Right lobe of liver (tissue), 6 donors: ENCODE data around the gene EDEM3. TPM values are rescaled to one million over a fixed set of nuclear protein-coding genes. Genes with fewer than 3 reads are reported as not detected.

ENCODE experiments used
- ATAC-seq, 4 donors: fragments of 200-7000 bp; cut with Tn5 transposase; one replicate each; pipeline ENCODE4 v1.9.1; 2020; ENCODE audit warnings: mild to moderate bottlenecking in 4 of 4, moderate library complexity in 4 of 4
- DNase-seq, 3 donors: peaks; one replicate each; pipeline ENCODE4 v3.0.0-alpha.2; 2020
- H3K27ac ChIP-seq, 3 donors: fragments of 200-600 bp; one replicate each; pipeline ENCODE4 v1.8.0; 2022
- H3K27me3 ChIP-seq, 2 donors: fragments of 200-600 bp; one replicate each; pipeline ENCODE4 v1.8.0; 2022
- H3K36me3 ChIP-seq, 4 donors: fragments of 200-600 bp; sonication (generic) in 1 of 4; one replicate each; pipeline versions ENCODE4 v1.5.1 to v1.8.0; 2017 to 2022; ENCODE audit warnings: control low read depth in 1 of 4
- H3K4me1 ChIP-seq, 4 donors: fragments of 200-600 bp; sonication (generic) in 1 of 4; one replicate each; pipeline versions ENCODE4 v1.5.1 to v1.8.0; 2017 to 2022; ENCODE audit warnings: control low read depth in 1 of 4
- H3K4me3 ChIP-seq, 3 donors: fragments of 200-600 bp; one replicate each; pipeline ENCODE4 v1.8.0; 2022
- H3K9me3 ChIP-seq, 4 donors: fragments of 200-600 bp; sonication (generic) in 1 of 4; one replicate each; pipeline versions ENCODE4 v1.5.1 to v1.8.0; 2017 to 2022; ENCODE audit warnings: control low read depth in 1 of 4
- CTCF ChIP-seq, 4 donors: fragments of 200-600 bp in 3 of 4; fragments of 450-650 bp in 1 of 4; IDR thresholded peaks; one replicate each; pipeline versions ENCODE4 v1.5.1 to v1.8.0; 2016 to 2022; ENCODE audit warnings: antibody characterized with exemption in 4 of 4, mild to moderate bottlenecking in 2 of 4
- POLR2A ChIP-seq: fragments of 450-650 bp; IDR thresholded peaks from one replicate; pipeline ENCODE4 v1.6.1; 2017; ENCODE audit warnings: antibody characterized with exemption, mild to moderate bottlenecking
- WGBS: methylation state at CpG from one replicate; pipeline ENCODE4 v1.1.6; 2018; ENCODE audit warnings: low coverage, low lambda C conversion rate; ENCODE audit not compliant: insufficient coverage; ENCODE audit errors: missing lambda C conversion rate; 5-methylcytosine and 5-hydroxymethylcytosine counted together
- intact Hi-C, 2 donors: fragments of 100-400 bp; cut with DNase I; formaldehyde crosslinking; loops; one replicate each; pipeline versions ENCODE4 v1.11.2 to v1.14.1; 2022
- total RNA-seq, 6 experiments: library from RNA; depleted of rRNA in 2 of 6; stranded (reverse); fragments of >200 nt in 2 of 6; fragmentation: NEBNext Ultra II Directional in 3 of 6; extraction: Animal tissue kit (Norgen Biotek cat#: 25700) in 3 of 6; gene quantifications; one replicate each; pipeline versions ENCODE4 v1.1.0 to v1.2.4, GENCODE V29; 2016 to 2023
- donor health status: DM: no; HTN: yes; CAD: no.
- donor health status: DM: no; HTN: no; CAD: no.
- donor health status: DM: no; HTN: no; CAD: no.
- donor health status: DM: no; HTN: yes; CAD: no.
- donor health status: DM: no; HTN: yes; CAD: no.

EDEM3 gene
- total RNA-seq, 6 experiments from 2014 or later: 18.5 to 36.4 (median 31.0) TPM

GRCh38 chr1:184705271-184705670 lies 49.4 kb downstream of the EDEM3 start:
- ATAC-seq: no peak
- no peak for DNase-seq
- Histone ChIP-seq H3K9me3 (no peaks in the 10 kb centered on the region), H3K27ac (no peak overlapping the region), H3K4me3 (no peak overlapping the region), H3K4me1 (peaks cover 0 to 10% (median 0%) of the 10 kb centered on the region in 4 donors), H3K36me3 (peaks cover 0 to 83% (median 18%) of the 10 kb centered on the region in 4 donors), H3K27me3 (no peaks in the 10 kb centered on the region)
- intact Hi-C loops: no loop called here
- WGBS: 100% methylated on average over 1 of the region's 1 CpG
- TF ChIP-seq POLR2A (no peak), CTCF (IDR thresholded peaks at IDR 0.05) (no peak)

- H3K27me3 ChIP-seq: no peaks in the 10 kb centered on the region
- H3K4me3 ChIP-seq: no peak overlapping the region
- no peaks in the 10 kb centered on the region for H3K9me3 ChIP-seq
- DNase-seq (no peak), ATAC-seq (no peak)
- intact Hi-C loops: no loop called here
- WGBS: 90% methylated on average over 1 of the region's 1 CpG
- no peak for TF ChIP-seq CTCF (IDR thresholded peaks at IDR 0.05)
- no peaks in the 10 kb centered on the region for H3K4me1 ChIP-seq
- peaks cover 0 to 61% (median 13%) of the 10 kb centered on the region in 4 donors for H3K36me3 ChIP-seq
- no peak overlapping the region for H3K27ac ChIP-seq
Measured at GRCh38 chr1:184701816-184702215, 52.8 kb downstream of the EDEM3 start.

- WGBS: 100% methylated on average over 1 of the region's 1 CpG
- intact Hi-C loops: no loop called here
- peaks cover 0 to 52% (median 15%) of the 10 kb centered on the region in 4 donors for H3K36me3 ChIP-seq
- H3K27ac ChIP-seq: no peak overlapping the region
- no peaks in the 10 kb centered on the region for H3K9me3 ChIP-seq
- no peaks in the 10 kb centered on the region for H3K27me3 ChIP-seq
- H3K4me1 ChIP-seq: no peaks in the 10 kb centered on the region
- no peak overlapping the region for H3K4me3 ChIP-seq
- DNase-seq (no peak), ATAC-seq (no peak)
- TF ChIP-seq CTCF (IDR thresholded peaks at IDR 0.05) (no peak), POLR2A (no peak)
Measured at GRCh38 chr1:184698969-184699368, 55.7 kb downstream of the EDEM3 start.

- H3K36me3 ChIP-seq: peaks cover 0 to 54% (median 17%) of the 10 kb centered on the region in 4 donors
- no peak overlapping the region for H3K4me3 ChIP-seq
- ATAC-seq (no peak), DNase-seq (no peak)
- WGBS: 61% methylated on average over 3 of the region's 3 CpGs
- H3K27ac ChIP-seq: no peak overlapping the region
- no peaks in the 10 kb centered on the region for H3K4me1 ChIP-seq
- H3K9me3 ChIP-seq: no peaks in the 10 kb centered on the region
- intact Hi-C loops: no loop called here
- TF ChIP-seq CTCF (IDR thresholded peaks at IDR 0.05): no peak
- TF ChIP-seq POLR2A: no peak
- H3K27me3 ChIP-seq: no peaks in the 10 kb centered on the region
Measured at GRCh38 chr1:184698016-184698415, 56.6 kb downstream of the EDEM3 start.

DNA sequence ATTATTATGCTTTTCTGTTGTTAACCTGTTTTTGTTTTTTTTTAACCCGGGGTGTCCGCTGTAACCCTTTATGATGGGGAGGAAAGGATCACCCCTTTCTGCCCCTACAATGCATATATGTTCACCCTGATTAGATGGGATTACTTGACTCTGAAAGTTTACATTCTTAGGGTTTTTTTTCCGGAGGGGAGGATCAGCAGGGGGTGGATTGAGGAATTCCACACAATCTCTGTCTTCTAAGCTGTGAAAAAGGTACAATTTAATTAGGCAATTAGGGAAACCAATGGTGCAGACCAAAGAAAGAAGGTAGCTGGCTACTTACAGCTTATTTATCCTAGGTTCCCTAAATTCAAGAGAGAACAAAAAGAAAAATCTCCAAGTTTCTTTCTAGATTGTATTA lies 58.3 kb downstream of the EDEM3 start:
- intact Hi-C loops: no loop called here

More for the DNA sequence above, 58.3 kb downstream of the EDEM3 start:
- Histone ChIP-seq H3K36me3 (peaks cover 0 to 42% (median 8%) of the 10 kb centered on the region in 4 donors), H3K27me3 (no peaks in the 10 kb centered on the region), H3K4me1 (no peaks in the 10 kb centered on the region), H3K27ac (no peak overlapping the region), H3K4me3 (no peak overlapping the region), H3K9me3 (no peaks in the 10 kb centered on the region)
- WGBS: 95% methylated on average over 3 of the region's 3 CpGs
- no peak for ATAC-seq
- no peak for DNase-seq
- TF ChIP-seq CTCF (IDR thresholded peaks at IDR 0.05): no peak
- TF ChIP-seq POLR2A: no peak
